ENCODE measurements around the gene KSR2.
A peak's percentile ranks its signal among the peaks of the same experiment; 100 is the strongest.

Gene KSR2

DNA sequence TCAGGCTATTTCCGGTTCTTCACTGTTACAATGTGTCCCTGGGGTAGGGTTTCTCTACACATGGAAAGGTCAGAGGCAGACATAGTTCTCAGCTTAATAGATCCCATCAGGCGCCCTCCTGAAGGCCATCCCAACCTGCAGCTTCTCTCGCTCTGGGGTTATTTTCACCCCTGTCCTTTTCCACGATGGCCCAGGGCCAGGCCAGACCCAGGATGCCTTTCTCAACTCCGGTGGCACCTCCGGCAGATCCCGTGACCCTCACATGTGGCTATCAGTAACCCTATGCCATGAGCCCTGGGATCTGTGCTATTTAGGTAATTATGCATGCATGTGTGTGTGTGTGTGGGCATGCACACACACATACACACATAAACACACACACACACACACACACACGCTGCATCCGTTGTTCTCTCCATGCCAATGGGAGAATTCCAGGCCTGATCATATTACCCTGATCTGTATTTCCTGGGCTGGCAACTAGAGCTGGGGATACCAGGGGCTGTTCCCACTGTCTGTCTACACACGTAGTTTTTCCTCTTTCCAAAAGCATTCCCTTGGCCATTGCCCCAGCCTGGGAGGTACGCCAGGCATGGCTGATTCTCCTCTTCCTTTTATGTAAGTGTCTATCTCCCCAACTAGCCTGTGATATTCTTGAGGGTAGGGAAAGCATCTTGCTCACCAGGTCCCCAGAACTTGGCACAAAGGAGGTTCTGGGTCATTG lies 556.2 kb downstream of the KSR2 start:
- ChIA-PET CTCF (interaction anchor here (0.6 to 0.8 kb wide), 3 partner anchors 58 to 1609 kb away, joined by 3 read pairs; no protein-coding TSS in a partner anchor), POLR2A (no interaction called here)
- TF ChIP-seq ZNF514 (tag by site-specific recombination; IDR thresholded peaks at IDR 0.05) (no peak), ZNF426 (tag by site-specific recombination; IDR thresholded peaks at IDR 0.05) (no peak), ZNF19 (tag by site-specific recombination; IDR thresholded peaks at IDR 0.05; ENCODE audit: low read depth) (no peak)
- TF ChIP-seq, protein P1, sequence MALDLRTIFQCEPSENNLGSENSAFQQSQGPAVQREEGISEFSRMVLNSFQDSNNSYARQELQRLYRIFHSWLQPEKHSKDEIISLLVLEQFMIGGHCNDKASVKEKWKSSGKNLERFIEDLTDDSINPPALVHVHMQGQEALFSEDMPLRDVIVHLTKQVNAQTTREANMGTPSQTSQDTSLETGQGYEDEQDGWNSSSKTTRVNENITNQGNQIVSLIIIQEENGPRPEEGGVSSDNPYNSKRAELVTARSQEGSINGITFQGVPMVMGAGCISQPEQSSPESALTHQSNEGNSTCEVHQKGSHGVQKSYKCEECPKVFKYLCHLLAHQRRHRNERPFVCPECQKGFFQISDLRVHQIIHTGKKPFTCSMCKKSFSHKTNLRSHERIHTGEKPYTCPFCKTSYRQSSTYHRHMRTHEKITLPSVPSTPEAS (tag by site-specific recombination; IDR thresholded peaks at IDR 0.05), result peak; percentile 42; the same call in 1 of the 2 replicates
- TF ChIP-seq, protein P2, sequence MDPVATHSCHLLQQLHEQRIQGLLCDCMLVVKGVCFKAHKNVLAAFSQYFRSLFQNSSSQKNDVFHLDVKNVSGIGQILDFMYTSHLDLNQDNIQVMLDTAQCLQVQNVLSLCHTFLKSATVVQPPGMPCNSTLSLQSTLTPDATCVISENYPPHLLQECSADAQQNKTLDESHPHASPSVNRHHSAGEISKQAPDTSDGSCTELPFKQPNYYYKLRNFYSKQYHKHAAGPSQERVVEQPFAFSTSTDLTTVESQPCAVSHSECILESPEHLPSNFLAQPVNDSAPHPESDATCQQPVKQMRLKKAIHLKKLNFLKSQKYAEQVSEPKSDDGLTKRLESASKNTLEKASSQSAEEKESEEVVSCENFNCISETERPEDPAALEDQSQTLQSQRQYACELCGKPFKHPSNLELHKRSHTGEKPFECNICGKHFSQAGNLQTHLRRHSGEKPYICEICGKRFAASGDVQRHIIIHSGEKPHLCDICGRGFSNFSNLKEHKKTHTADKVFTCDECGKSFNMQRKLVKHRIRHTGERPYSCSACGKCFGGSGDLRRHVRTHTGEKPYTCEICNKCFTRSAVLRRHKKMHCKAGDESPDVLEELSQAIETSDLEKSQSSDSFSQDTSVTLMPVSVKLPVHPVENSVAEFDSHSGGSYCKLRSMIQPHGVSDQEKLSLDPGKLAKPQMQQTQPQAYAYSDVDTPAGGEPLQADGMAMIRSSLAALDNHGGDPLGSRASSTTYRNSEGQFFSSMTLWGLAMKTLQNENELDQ (tag by site-specific recombination; IDR thresholded peaks at IDR 0.05; ENCODE audit: low read depth), result no peak
- H3K27ac ChIP-seq (ENCODE audit: extremely low read depth, low read depth, low read length), result no peak overlapping the region
- no peak overlapping the region for H3K4me3 ChIP-seq (ENCODE audit: low read depth, low read length)
- no peaks in the 10 kb centered on the region; the same call in 1 of the 2 replicates for H3K4me1 ChIP-seq (ENCODE audit: control insufficient read depth, insufficient read depth, low read length)
- no peaks in the 10 kb centered on the region for H3K9me3 ChIP-seq (ENCODE audit: control insufficient read depth, insufficient read depth, low read depth, low read length)
- H3K36me3 ChIP-seq (ENCODE audit: control insufficient read depth in 2 of 2, insufficient read depth in 1 of 2, low read length in 2 of 2), result no peaks in the 10 kb centered on the region

DNA sequence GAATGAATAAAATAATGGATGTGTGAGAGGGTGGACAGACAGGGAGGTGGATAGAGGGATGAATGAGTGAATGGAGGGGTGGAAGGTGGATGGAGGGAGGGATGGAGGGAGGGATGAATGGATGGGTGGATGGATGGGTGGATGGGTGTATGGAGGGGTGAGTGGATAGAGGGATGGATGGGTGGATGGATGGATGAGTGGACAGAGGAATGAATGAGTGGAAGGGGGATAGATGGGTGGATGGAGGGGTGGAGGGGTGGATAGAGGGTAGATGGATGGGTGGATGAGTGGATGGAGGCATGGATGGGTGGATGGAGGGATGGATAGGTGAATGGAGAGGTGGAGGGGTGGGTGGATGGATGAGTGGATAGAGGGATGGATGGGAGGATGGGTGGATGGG lies 559.5 kb downstream of the KSR2 start:
- no peak overlapping the region for H3K27ac ChIP-seq (ENCODE audit: extremely low read depth, low read depth, low read length)
- H3K36me3 ChIP-seq (ENCODE audit: control insufficient read depth in 2 of 2, insufficient read depth in 1 of 2, low read length in 2 of 2), result no peaks in the 10 kb centered on the region
- no peak for TF ChIP-seq ZNF302 (tag by site-specific recombination; IDR thresholded peaks at IDR 0.05; ENCODE audit: low read depth)
- peak; percentile 94 for TF ChIP-seq ZNF366 (tag by site-specific recombination; conservative IDR thresholded peaks at IDR 0.05)
- TF ChIP-seq EGR2 (tag by site-specific recombination; IDR thresholded peaks at IDR 0.05; ENCODE audit: low read depth), result peak; percentile 60; the same call in 1 of the 2 replicates
- POLR2A ChIA-PET, result no interaction called here
- CTCF ChIA-PET, result no interaction called here
- no peak overlapping the region for H3K4me3 ChIP-seq (ENCODE audit: low read depth, low read length)
- no peaks in the 10 kb centered on the region; the same call in 1 of the 2 replicates for H3K4me1 ChIP-seq (ENCODE audit: control insufficient read depth, insufficient read depth, low read length)
- H3K9me3 ChIP-seq (ENCODE audit: control insufficient read depth, insufficient read depth, low read depth, low read length), result no peaks in the 10 kb centered on the region

DNA sequence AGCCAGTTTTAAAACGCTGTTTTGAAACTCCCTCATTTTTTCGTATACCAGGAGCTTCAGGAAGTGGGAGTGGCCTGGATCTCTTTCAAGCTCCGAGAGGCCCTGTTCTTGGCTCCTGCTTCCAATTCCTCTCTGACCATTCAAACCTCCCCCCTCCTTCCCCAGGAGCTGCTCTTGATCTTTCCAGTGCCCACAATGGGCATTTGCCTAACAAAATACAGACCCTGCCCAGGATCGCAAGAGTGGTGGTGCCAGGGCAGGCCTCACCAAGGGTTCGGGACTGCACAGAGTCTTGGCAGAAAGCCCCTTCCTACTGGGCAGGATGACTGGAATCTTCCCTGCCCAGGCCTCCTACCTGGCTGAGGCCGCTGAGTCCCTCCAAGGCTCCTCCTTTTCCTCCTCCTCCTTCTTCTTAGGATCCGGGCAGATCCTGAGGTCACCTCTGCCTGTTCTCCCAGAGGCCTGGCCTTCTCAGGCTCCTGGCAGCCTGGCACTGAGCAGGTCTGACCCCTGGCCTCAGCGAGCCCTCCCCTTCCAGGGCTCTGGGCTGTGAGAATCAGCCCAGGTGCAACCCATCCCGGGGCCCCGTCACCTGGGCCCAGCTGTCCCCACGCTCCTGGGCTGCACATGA lies 560.5 kb downstream of the KSR2 start:
- Histone ChIP-seq H3K36me3 (ENCODE audit: control insufficient read depth in 2 of 2, insufficient read depth in 1 of 2, low read length in 2 of 2) (no peaks in the 10 kb centered on the region), H3K4me1 (ENCODE audit: control insufficient read depth, insufficient read depth, low read length) (no peaks in the 10 kb centered on the region; the same call in 1 of the 2 replicates), H3K9me3 (ENCODE audit: control insufficient read depth, insufficient read depth, low read depth, low read length) (no peaks in the 10 kb centered on the region), H3K27ac (ENCODE audit: extremely low read depth, low read depth, low read length) (no peak overlapping the region), H3K4me3 (ENCODE audit: low read depth, low read length) (no peak overlapping the region)
- no peak for TF ChIP-seq ZNF776 (tag by site-specific recombination; IDR thresholded peaks at IDR 0.05; ENCODE audit: borderline replicate concordance)
- TF ChIP-seq GLIS1 (tag by site-specific recombination; IDR thresholded peaks at IDR 0.05), result 0 out of 2 replicates have a peak, but pooled peaks have one; percentile 19
- CTCF ChIA-PET, result interaction anchor here (0.6 kb wide), 1 partner anchor 93 kb away, joined by 3 read pairs; no protein-coding TSS in a partner anchor
- POLR2A ChIA-PET, result no interaction called here

DNA sequence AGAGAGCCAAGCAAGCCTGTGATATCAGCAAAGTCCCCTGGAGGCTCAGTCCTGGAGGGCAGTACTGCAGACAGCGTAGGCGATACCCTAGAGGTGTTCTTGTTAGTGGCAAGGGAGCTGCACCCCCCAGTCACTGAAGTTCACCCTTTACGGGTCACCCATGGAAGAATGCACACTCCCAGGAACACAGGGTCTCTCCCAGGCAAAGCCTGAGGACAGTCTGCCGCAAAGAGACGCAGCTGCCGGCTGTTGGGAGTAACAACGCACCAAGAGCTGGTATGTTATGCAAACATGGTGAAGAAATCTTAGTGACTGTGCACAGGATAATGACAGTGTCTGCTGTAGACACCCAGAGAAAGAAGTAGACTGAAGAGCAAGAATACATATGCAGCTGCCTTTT lies 563.9 kb downstream of the KSR2 start:
- POLR2A ChIA-PET, result no interaction called here
- H3K4me1 ChIP-seq (ENCODE audit: control insufficient read depth, insufficient read depth, low read length), result no peaks in the 10 kb centered on the region; the same call in 1 of the 2 replicates
- H3K9me3 ChIP-seq (ENCODE audit: control insufficient read depth, insufficient read depth, low read depth, low read length), result no peaks in the 10 kb centered on the region
- CTCF ChIA-PET, result interaction anchor here (0.5 to 1.3 kb wide), 3 partner anchors 37 to 277 kb away, joined by 3 to 6 read pairs (median 5); no protein-coding TSS in a partner anchor
- no peak for TF ChIP-seq ZNF223 (tag by site-specific recombination; IDR thresholded peaks at IDR 0.05)
- TF ChIP-seq ZNF433 (tag by site-specific recombination; IDR thresholded peaks at IDR 0.05; ENCODE audit: low read depth), result no peak
- no peak for TF ChIP-seq ZNF140 (tag by site-specific recombination; IDR thresholded peaks at IDR 0.05)
- TF ChIP-seq ZNF292 (tag by site-specific recombination; IDR thresholded peaks at IDR 0.05; ENCODE audit: borderline replicate concordance, low read depth), result no peak
- no peak for TF ChIP-seq ZSCAN30 (tag by site-specific recombination; IDR thresholded peaks at IDR 0.05)
- no peak for TF ChIP-seq ZNF654 (tag by site-specific recombination; IDR thresholded peaks at IDR 0.05; ENCODE audit: low read depth)
- no peaks in the 10 kb centered on the region for H3K36me3 ChIP-seq (ENCODE audit: control insufficient read depth in 2 of 2, insufficient read depth in 1 of 2, low read length in 2 of 2)
- H3K4me3 ChIP-seq (ENCODE audit: low read depth, low read length), result no peak overlapping the region
- H3K27ac ChIP-seq (ENCODE audit: extremely low read depth, low read depth, low read length), result no peak overlapping the region

All from HEK293 (cell line).